GM20000 (cell line): ENCODE results near the gene ZNF362.

ENCODE experiments used
- DNase-seq: peaks from one replicate; pipeline ENCODE4 v3.0.0; 2012; ENCODE audit warnings: low spot score
- CTCF ChIP-seq: IDR thresholded peaks from 2 replicates; pipeline ENCODE4 v1.5.1; 2012; ENCODE audit warnings: mild to moderate bottlenecking, control low read depth; ENCODE audit errors: extremely low read depth, missing control alignments

Gene ZNF362

DNA sequence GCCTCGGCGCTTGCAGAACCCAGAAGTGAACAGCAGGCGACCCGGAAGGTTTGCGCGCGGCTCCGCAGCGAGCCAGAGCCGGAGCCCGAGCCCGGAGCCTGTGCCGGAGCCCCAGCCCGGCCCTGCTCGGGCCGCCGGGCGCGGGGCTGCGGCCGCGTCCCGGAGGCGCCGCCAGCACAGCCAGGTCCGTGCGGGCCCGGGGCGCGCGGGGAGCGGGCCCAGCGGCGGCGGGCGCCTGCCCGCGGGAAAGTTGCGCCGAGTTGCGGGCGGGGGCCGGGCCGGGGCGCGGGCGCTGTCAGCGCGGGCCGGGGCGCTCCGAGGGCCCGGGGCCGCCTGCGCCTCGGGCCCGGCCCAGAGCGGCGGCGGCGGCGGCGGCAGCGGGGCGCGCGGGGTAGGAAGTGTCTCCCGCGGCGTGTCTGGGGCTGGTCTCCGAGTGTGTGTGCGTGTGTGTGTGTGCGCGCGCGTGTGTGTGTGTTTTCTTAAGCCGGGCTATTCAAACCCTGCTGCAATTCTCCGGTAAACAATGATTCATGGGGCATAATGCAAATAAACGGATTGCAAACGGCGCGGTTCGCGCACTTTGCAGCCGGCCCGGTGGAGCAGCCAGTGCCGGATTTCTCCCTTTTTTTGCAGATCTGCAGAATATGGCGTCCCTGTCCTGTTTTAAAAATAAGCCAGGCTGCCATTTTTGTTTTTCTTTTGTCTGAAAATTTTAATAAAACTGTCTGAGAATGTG is at the start of gene ZNF362:
TSS of gene ZNF362 (plus strand) at position 22 of the 736 bp plus-strand sequence. CDS start 14,083 bp downstream, outside the sequence.
- no peak for TF ChIP-seq CTCF
- peak; percentile 89 for DNase-seq

DNA sequence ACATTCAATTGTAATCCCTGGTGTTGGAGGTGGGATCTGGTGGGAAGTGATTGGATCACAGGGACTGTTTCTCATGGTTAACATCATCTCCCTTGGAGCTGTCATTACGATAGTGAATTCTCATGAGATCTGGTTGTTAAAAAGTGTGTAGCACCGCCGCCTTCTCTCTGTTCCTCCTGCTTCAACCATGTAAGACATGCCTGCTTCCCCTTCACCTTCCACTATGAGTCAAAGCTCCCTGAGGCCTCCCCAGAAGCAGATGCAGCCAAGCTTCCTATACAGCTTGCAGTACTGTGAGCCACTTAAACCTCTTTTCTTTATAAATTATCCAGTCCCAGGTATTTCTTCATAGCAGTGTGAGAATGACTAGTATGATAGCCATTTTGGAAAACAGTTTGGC is 44.3 kb upstream of the ZNF362 start:
- no peak for DNase-seq
- TF ChIP-seq CTCF = no peak

GRCh38 chr1:33219886-33220661 is 36.2 kb upstream of the ZNF362 start:
- TF ChIP-seq CTCF = no peak
- DNase-seq = no peak

GRCh38 chr1:33220676-33221384 is 35.5 kb upstream of the ZNF362 start:
- no peak for TF ChIP-seq CTCF
- DNase-seq = no peak

- no peak for TF ChIP-seq CTCF
These were observed 34.9 kb upstream of the ZNF362 start for GRCh38 chr1:33221385-33221758.

GRCh38 chr1:33222381-33222780 is 33.9 kb upstream of the ZNF362 start:
- no peak for TF ChIP-seq CTCF
- DNase-seq = no peak

More at GRCh38 chr1:33221385-33221758, 34.9 kb upstream of the ZNF362 start:
- no peak for DNase-seq

DNA sequence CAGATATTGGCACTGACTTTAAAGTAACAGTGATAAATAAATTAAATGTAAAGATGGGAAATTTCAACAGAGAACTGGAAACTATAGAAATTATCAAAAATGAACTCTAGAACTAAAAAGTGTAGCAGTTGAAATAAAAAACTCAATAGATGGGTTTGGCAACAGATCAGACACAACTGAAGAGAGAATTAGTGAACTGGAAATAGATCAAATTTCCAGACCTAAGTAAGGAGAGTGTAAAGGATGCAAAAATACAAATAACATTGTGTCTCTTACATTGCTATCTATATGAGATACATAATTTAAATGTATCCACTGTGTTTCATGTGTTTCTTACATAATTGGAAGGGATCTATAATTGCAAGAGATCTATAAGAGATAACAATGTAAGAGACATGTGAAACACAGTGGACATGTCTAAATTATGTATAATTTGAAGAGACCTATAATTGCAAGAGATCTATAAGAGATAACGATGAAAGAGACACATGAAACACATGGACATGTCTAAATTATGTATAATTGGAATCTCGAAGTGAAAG is 32.1 kb upstream of the ZNF362 start:
- no peak for DNase-seq
- no peak for TF ChIP-seq CTCF
